Stimulated activated CD8-positive, alpha-beta memory T cell treated with anti-CD3 and anti-CD28 coated beads, Interleukin-12 subunit alpha, Interleukin-12 subunit beta, amount 100 ng/mL, for 1 hour (primary cell): Measurements from ENCODE around the gene CDKL4.
"Not testable (repeated sequence)": the region's sequence is repeated elsewhere in the genome, so short reads cannot be mapped to it uniquely, and the experiment has no call there.

ENCODE experiments used
- DNase-seq: peaks from one replicate; pipeline ENCODE4 v3.0.0-alpha.2; 2020; ENCODE audit warnings: low read depth

Gene CDKL4

GRCh38 chr2:39232141-39232540, 11.6 kb downstream of the CDKL4 start:
- no peak for DNase-seq

GRCh38 chr2:39228413-39229209, 15.2 kb downstream of the CDKL4 start:
- no peak for DNase-seq

- DNase-seq, result peak; percentile 74
Measured at GRCh38 chr2:39227628-39228412, 15.9 kb downstream of the CDKL4 start.

GRCh38 chr2:39225567-39225966, 18.2 kb downstream of the CDKL4 start:
- DNase-seq, result no peak

- DNase-seq, result no peak
Measured at GRCh38 chr2:39223909-39224308, 19.9 kb downstream of the CDKL4 start.

- DNase-seq, result no peak
Measured at GRCh38 chr2:39221459-39221858, 22.3 kb downstream of the CDKL4 start.

GRCh38 chr2:39220136-39220535, 23.6 kb downstream of the CDKL4 start:
- DNase-seq, result no peak

GRCh38 chr2:39218391-39218790, 25.4 kb downstream of the CDKL4 start:
- no peak for DNase-seq

GRCh38 chr2:39217192-39217550, 26.6 kb downstream of the CDKL4 start:
- no peak for DNase-seq

- DNase-seq, result peak; percentile 52
Measured at GRCh38 chr2:39216346-39217191, 27.2 kb downstream of the CDKL4 start.

- no peak for DNase-seq
Measured at GRCh38 chr2:39215545-39215944, 28.2 kb downstream of the CDKL4 start.

- no peak for DNase-seq
Measured at GRCh38 chr2:39213015-39213414, 30.8 kb downstream of the CDKL4 start.

GRCh38 chr2:39210846-39211245, 32.9 kb downstream of the CDKL4 start:
- DNase-seq, result no peak

GRCh38 chr2:39203382-39203781, 40.4 kb downstream of the CDKL4 start:
- DNase-seq, result no peak

GRCh38 chr2:39202639-39203369, 41.0 kb downstream of the CDKL4 start:
- DNase-seq, result no peak

GRCh38 chr2:39197003-39197402, 46.8 kb downstream of the CDKL4 start:
- not testable (repeated sequence) for DNase-seq

- no peak for DNase-seq
Measured at GRCh38 chr2:39194686-39195085, 49.1 kb downstream of the CDKL4 start.

- no peak for DNase-seq
Measured at GRCh38 chr2:39188960-39189494, 54.7 kb downstream of the CDKL4 start.

GRCh38 chr2:39183673-39184072, 60.1 kb downstream of the CDKL4 start:
- DNase-seq, result no peak

- no peak for DNase-seq
Measured at GRCh38 chr2:39181297-39181696, 62.5 kb downstream of the CDKL4 start.
